ENCODE data around the gene CEACAM6.

The CEACAM6 gene

DNA sequence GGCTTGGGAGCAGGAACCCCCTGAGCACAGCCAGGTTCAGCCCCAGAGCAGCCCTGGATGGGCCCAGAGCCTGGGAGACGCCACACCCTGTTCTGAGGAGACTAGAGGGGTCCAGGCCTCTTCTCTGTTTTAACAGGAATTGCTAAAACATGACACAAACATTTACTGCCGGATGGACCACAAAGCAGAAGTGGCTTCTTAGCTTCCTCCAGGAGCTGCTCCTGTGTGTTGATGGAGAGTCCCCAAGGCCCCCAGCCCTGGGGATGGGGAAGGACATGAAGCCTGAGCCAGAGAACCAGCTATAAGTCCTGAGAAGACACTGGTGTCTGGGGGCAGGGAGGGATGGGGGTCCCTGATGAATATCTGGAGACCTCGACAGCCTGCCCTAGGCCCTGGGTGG lies 55.7 kb downstream of the CEACAM6 start:
- no peak overlapping the region for H3K14ac ChIP-seq (ENCODE audit: low read length)
- no peak overlapping the region for H2AK5ac ChIP-seq (ENCODE audit: low read depth, low read length)
- no peak overlapping the region for H3K18ac ChIP-seq (ENCODE audit: low read length)
- no CpG with 5 or more reads among the region's 3 CpGs for WGBS, 2 donors (ENCODE audit: extremely low coverage in 2 of 2, insufficient read length in 2 of 2, insufficient replicate concordance in 1 of 2)
- H3K9me3 ChIP-seq (replicated peaks in 1 of 2; ENCODE audit: control insufficient read depth in 2 of 2, insufficient read depth in 1 of 2, low read depth in 1 of 2, low read length in 2 of 2) = no peaks in the 10 kb centered on the region
- no peak overlapping the region for H3K27ac ChIP-seq (replicated peaks; ENCODE audit: low read length)
- no peak overlapping the region for H3K4ac ChIP-seq (ENCODE audit: low read length)
- no peak overlapping the region for H2AFZ ChIP-seq (ENCODE audit: low read length)
- no peak overlapping the region for H2BK120ac ChIP-seq (ENCODE audit: low read depth, low read length)
- no peak for DNase-seq (ENCODE audit: low spot score)
- H3K79me1 ChIP-seq (ENCODE audit: low read depth, low read length) = peaks cover 2% of the 10 kb centered on the region
- peaks cover 0 to 10% (median 1%) of the 10 kb centered on the region in 3 experiments for H3K27me3 ChIP-seq (ENCODE audit: control insufficient read depth in 3 of 3, insufficient read depth in 3 of 3, low read depth in 1 of 3, low read length in 3 of 3)
- H3K23ac ChIP-seq (ENCODE audit: low read depth, low read length, poor library complexity) = no peak overlapping the region
- no peak overlapping the region for H4K91ac ChIP-seq (ENCODE audit: low read depth, low read length, poor library complexity)
- H3K4me3 ChIP-seq (ENCODE audit: low read length in 2 of 2) = no peak overlapping the region
- no peak overlapping the region for H4K8ac ChIP-seq (ENCODE audit: low read depth, low read length)
- no peak overlapping the region for H2BK12ac ChIP-seq (ENCODE audit: low read length)
- H3K9ac ChIP-seq (ENCODE audit: low read depth, low read length, poor library complexity) = no peak overlapping the region
- H3K36me3 ChIP-seq (replicated peaks in 1 of 2; ENCODE audit: control insufficient read depth in 2 of 2, insufficient read depth in 2 of 2, low read length in 2 of 2) = no peaks in the 10 kb centered on the region
- no peaks in the 10 kb centered on the region for H3K4me1 ChIP-seq (ENCODE audit: control insufficient read depth in 2 of 2, insufficient read depth in 1 of 2, low read depth in 1 of 2, low read length in 2 of 2)
- H2BK15ac ChIP-seq (ENCODE audit: low read length) = no peak overlapping the region
- no peak overlapping the region for H3K4me2 ChIP-seq (ENCODE audit: insufficient read depth, low read length, poor library complexity, severe bottlenecking)
- no peak overlapping the region for H2BK5ac ChIP-seq (ENCODE audit: low read length)

DNA sequence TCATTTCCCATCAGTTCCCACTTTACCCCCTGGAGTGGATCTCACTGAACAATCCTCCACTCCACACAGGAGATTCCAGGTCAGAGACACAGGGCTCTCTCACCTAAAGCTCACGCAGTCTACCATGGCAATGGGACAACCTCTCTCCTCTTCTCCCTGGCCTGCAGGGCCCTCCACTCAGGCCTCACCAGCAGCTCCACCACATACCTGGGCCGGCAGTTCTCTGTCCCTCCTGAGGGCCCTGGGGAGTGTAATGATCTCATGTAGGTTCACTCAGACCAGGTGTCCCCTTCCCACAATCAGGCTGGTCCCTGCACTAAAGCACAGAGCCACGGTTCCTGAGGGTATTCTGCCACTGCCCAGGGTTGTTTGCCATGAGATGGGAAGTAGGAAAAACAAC lies 56.7 kb downstream of the CEACAM6 start:
- WGBS, 2 donors (ENCODE audit: extremely low coverage in 2 of 2, insufficient read length in 2 of 2, insufficient replicate concordance in 1 of 2) = no CpG with 5 or more reads among the region's 3 CpGs
- no peak overlapping the region for H3K4ac ChIP-seq (ENCODE audit: low read length)
- H3K14ac ChIP-seq (ENCODE audit: low read length) = no peak overlapping the region
- no peak overlapping the region for H2BK120ac ChIP-seq (ENCODE audit: low read depth, low read length)
- H2AFZ ChIP-seq (ENCODE audit: low read length) = no peak overlapping the region
- H3K79me1 ChIP-seq (ENCODE audit: low read depth, low read length) = peaks cover 2% of the 10 kb centered on the region
- H3K27me3 ChIP-seq (ENCODE audit: control insufficient read depth in 3 of 3, insufficient read depth in 3 of 3, low read depth in 1 of 3, low read length in 3 of 3) = peaks cover 0 to 10% (median 0%) of the 10 kb centered on the region in 3 experiments
- H3K18ac ChIP-seq (ENCODE audit: low read length) = no peak overlapping the region
- H2BK5ac ChIP-seq (ENCODE audit: low read length) = no peak overlapping the region
- H3K9me3 ChIP-seq (replicated peaks in 1 of 2; ENCODE audit: control insufficient read depth in 2 of 2, insufficient read depth in 1 of 2, low read depth in 1 of 2, low read length in 2 of 2) = no peaks in the 10 kb centered on the region
- H2AK5ac ChIP-seq (ENCODE audit: low read depth, low read length) = no peak overlapping the region
- no peaks in the 10 kb centered on the region for H3K4me1 ChIP-seq (ENCODE audit: control insufficient read depth in 2 of 2, insufficient read depth in 1 of 2, low read depth in 1 of 2, low read length in 2 of 2)
- H3K4me3 ChIP-seq (ENCODE audit: low read length in 2 of 2) = no peak overlapping the region
- no peaks in the 10 kb centered on the region for H3K36me3 ChIP-seq (replicated peaks in 1 of 2; ENCODE audit: control insufficient read depth in 2 of 2, insufficient read depth in 2 of 2, low read length in 2 of 2)
- H3K4me2 ChIP-seq (ENCODE audit: insufficient read depth, low read length, poor library complexity, severe bottlenecking) = no peak overlapping the region
- H2BK12ac ChIP-seq (ENCODE audit: low read length) = no peak overlapping the region
- no peak for DNase-seq (ENCODE audit: low spot score)
- H2BK15ac ChIP-seq (ENCODE audit: low read length) = no peak overlapping the region
- H4K91ac ChIP-seq (ENCODE audit: low read depth, low read length, poor library complexity) = no peak overlapping the region
- H3K23ac ChIP-seq (ENCODE audit: low read depth, low read length, poor library complexity) = no peak overlapping the region
- H3K9ac ChIP-seq (ENCODE audit: low read depth, low read length, poor library complexity) = no peak overlapping the region
- no peak overlapping the region for H3K27ac ChIP-seq (replicated peaks; ENCODE audit: low read length)
- no peak overlapping the region for H4K8ac ChIP-seq (ENCODE audit: low read depth, low read length)

DNA sequence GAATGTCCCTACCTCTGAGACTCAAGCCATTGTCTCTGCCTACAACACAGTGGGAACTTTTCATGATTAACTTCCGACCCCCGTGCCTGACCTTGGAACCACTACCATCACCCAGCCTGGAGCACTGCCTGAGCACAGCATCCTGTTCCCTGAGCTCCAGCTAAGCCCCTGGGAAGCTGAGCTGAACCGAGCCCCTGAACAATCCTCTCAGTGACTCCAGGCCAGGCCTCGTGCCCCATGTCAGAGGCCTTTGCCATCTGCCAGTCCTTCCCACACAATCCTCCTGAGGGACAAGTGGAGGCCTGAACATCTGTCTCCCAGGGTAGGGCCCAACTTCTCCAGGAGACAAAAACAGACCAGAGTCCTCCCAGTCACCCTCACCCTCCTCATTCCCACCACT lies 58.6 kb downstream of the CEACAM6 start:
- no CpG with 5 or more reads among the region's 4 CpGs for WGBS, 2 donors (ENCODE audit: extremely low coverage in 2 of 2, insufficient read length in 2 of 2, insufficient replicate concordance in 1 of 2)
- peak overlapping the region in 1 of 2 donors; percentile 3 for H3K4me3 ChIP-seq (ENCODE audit: low read length in 2 of 2)

DNA sequence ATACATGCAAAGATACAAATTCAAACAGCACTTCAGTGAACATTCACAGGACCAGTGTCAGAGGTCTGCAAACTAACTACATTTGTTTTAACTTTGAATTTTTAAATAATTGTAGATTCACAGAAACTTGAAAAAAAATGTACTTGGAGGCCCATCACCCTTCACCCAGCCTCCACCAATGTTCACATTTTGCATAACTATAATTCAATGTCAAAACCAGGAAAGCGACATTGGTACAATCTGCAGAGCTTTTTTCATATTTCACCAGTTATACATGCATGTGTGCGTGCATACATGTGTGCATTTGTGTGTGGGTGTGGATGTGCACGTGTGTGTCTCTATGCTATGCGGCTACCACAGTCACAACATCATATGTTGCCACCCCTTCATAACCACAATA lies 60.0 kb downstream of the CEACAM6 start:
- H3K4ac ChIP-seq (ENCODE audit: low read length) = no peak overlapping the region
- H3K36me3 ChIP-seq (replicated peaks in 1 of 2; ENCODE audit: control insufficient read depth in 2 of 2, insufficient read depth in 2 of 2, low read length in 2 of 2) = no peaks in the 10 kb centered on the region
- H2AFZ ChIP-seq (ENCODE audit: low read length) = no peak overlapping the region
- no peaks in the 10 kb centered on the region for H3K9me3 ChIP-seq (replicated peaks in 1 of 2; ENCODE audit: control insufficient read depth in 2 of 2, insufficient read depth in 1 of 2, low read depth in 1 of 2, low read length in 2 of 2)
- H2BK15ac ChIP-seq (ENCODE audit: low read length) = no peak overlapping the region
- H2BK12ac ChIP-seq (ENCODE audit: low read length) = no peak overlapping the region
- WGBS, 2 donors (ENCODE audit: extremely low coverage in 2 of 2, insufficient read length in 2 of 2, insufficient replicate concordance in 1 of 2) = no CpG with 5 or more reads among the region's 4 CpGs
- no peak overlapping the region for H3K9ac ChIP-seq (ENCODE audit: low read depth, low read length, poor library complexity)
- no peak overlapping the region for H3K14ac ChIP-seq (ENCODE audit: low read length)
- H3K79me1 ChIP-seq (ENCODE audit: low read depth, low read length) = no peaks in the 10 kb centered on the region
- DNase-seq (ENCODE audit: low spot score) = no peak
- H3K4me3 ChIP-seq (ENCODE audit: low read length in 2 of 2) = no peak overlapping the region
- no peak overlapping the region for H2BK5ac ChIP-seq (ENCODE audit: low read length)
- H3K27me3 ChIP-seq (ENCODE audit: control insufficient read depth in 3 of 3, insufficient read depth in 3 of 3, low read depth in 1 of 3, low read length in 3 of 3) = peaks cover 0 to 10% (median 0%) of the 10 kb centered on the region in 3 experiments
- no peak overlapping the region for H4K8ac ChIP-seq (ENCODE audit: low read depth, low read length)
- H2AK5ac ChIP-seq (ENCODE audit: low read depth, low read length) = no peak overlapping the region
- no peak overlapping the region for H2BK120ac ChIP-seq (ENCODE audit: low read depth, low read length)
- H3K18ac ChIP-seq (ENCODE audit: low read length) = no peak overlapping the region
- no peak overlapping the region for H4K91ac ChIP-seq (ENCODE audit: low read depth, low read length, poor library complexity)
- no peak overlapping the region for H3K27ac ChIP-seq (replicated peaks; ENCODE audit: low read length)
- no peaks in the 10 kb centered on the region for H3K4me1 ChIP-seq (ENCODE audit: control insufficient read depth in 2 of 2, insufficient read depth in 1 of 2, low read depth in 1 of 2, low read length in 2 of 2)
- H3K4me2 ChIP-seq (ENCODE audit: insufficient read depth, low read length, poor library complexity, severe bottlenecking) = no peak overlapping the region
- H3K23ac ChIP-seq (ENCODE audit: low read depth, low read length, poor library complexity) = no peak overlapping the region

More for the DNA sequence above, 58.6 kb downstream of the CEACAM6 start:
- H2BK120ac ChIP-seq (ENCODE audit: low read depth, low read length) = no peak overlapping the region
- no peak overlapping the region for H2BK15ac ChIP-seq (ENCODE audit: low read length)
- H3K79me1 ChIP-seq (ENCODE audit: low read depth, low read length) = peaks cover 2% of the 10 kb centered on the region
- H3K18ac ChIP-seq (ENCODE audit: low read length) = no peak overlapping the region
- peaks cover 0 to 10% (median 0%) of the 10 kb centered on the region in 3 experiments for H3K27me3 ChIP-seq (ENCODE audit: control insufficient read depth in 3 of 3, insufficient read depth in 3 of 3, low read depth in 1 of 3, low read length in 3 of 3)
- DNase-seq (ENCODE audit: low spot score) = no peak
- H3K4me1 ChIP-seq (ENCODE audit: control insufficient read depth in 2 of 2, insufficient read depth in 1 of 2, low read depth in 1 of 2, low read length in 2 of 2) = no peaks in the 10 kb centered on the region
- no peak overlapping the region for H3K23ac ChIP-seq (ENCODE audit: low read depth, low read length, poor library complexity)
- H2BK5ac ChIP-seq (ENCODE audit: low read length) = no peak overlapping the region
- H2BK12ac ChIP-seq (ENCODE audit: low read length) = no peak overlapping the region
- no peak overlapping the region for H2AFZ ChIP-seq (ENCODE audit: low read length)
- no peaks in the 10 kb centered on the region for H3K9me3 ChIP-seq (replicated peaks in 1 of 2; ENCODE audit: control insufficient read depth in 2 of 2, insufficient read depth in 1 of 2, low read depth in 1 of 2, low read length in 2 of 2)
- no peak overlapping the region for H3K9ac ChIP-seq (ENCODE audit: low read depth, low read length, poor library complexity)
- H4K8ac ChIP-seq (ENCODE audit: low read depth, low read length) = no peak overlapping the region
- no peak overlapping the region for H3K4me2 ChIP-seq (ENCODE audit: insufficient read depth, low read length, poor library complexity, severe bottlenecking)
- no peak overlapping the region for H4K91ac ChIP-seq (ENCODE audit: low read depth, low read length, poor library complexity)
- no peak overlapping the region for H2AK5ac ChIP-seq (ENCODE audit: low read depth, low read length)
- H3K4ac ChIP-seq (ENCODE audit: low read length) = no peak overlapping the region
- H3K14ac ChIP-seq (ENCODE audit: low read length) = no peak overlapping the region
- no peak overlapping the region for H3K27ac ChIP-seq (replicated peaks; ENCODE audit: low read length)
- no peaks in the 10 kb centered on the region for H3K36me3 ChIP-seq (replicated peaks in 1 of 2; ENCODE audit: control insufficient read depth in 2 of 2, insufficient read depth in 2 of 2, low read length in 2 of 2)
